ENCODE data around the gene MTARC1.

MTARC1 gene

DNA sequence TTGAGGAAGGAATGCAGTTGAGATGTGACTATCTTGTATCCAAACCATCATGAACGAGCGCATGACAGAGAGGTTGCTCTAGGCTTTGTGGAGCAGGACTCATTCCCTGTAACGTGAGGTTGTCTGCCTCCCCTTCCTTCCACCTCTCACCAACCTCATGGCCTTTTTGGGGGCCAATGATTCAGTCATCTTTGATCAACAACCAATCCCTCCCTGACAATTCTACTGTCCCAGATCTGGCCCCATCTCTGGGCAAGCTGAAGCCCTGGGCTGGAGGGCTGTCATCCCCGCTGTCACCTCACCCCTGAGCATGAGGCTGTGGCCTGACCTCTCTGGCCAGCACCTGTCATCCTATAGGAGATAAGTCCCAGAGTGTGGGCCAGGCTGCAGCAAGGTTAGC lies 19.7 kb downstream of the MTARC1 start:
- no peak for DNase-seq (ENCODE audit: low read depth)

DNA sequence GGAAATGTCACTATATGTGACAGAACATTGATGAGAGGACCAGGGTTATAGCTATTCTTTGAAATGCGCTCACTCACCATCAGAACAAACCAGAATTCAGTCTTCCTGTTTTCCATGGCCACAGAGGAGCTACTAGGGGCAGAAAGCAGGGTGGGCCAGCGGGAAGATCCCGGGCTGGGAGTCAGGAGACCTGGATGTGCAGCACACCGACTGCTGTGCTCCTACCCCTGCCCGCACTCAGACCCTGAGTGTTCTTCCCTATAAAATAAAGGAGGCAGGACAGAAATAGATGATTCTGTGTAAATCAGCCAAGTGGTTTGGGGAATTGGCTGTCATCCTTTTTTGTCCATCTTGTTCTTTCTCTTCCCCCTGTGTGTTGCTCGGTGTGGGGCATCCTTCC lies 21.0 kb downstream of the MTARC1 start:
- no peak for DNase-seq (ENCODE audit: low read depth)

DNA sequence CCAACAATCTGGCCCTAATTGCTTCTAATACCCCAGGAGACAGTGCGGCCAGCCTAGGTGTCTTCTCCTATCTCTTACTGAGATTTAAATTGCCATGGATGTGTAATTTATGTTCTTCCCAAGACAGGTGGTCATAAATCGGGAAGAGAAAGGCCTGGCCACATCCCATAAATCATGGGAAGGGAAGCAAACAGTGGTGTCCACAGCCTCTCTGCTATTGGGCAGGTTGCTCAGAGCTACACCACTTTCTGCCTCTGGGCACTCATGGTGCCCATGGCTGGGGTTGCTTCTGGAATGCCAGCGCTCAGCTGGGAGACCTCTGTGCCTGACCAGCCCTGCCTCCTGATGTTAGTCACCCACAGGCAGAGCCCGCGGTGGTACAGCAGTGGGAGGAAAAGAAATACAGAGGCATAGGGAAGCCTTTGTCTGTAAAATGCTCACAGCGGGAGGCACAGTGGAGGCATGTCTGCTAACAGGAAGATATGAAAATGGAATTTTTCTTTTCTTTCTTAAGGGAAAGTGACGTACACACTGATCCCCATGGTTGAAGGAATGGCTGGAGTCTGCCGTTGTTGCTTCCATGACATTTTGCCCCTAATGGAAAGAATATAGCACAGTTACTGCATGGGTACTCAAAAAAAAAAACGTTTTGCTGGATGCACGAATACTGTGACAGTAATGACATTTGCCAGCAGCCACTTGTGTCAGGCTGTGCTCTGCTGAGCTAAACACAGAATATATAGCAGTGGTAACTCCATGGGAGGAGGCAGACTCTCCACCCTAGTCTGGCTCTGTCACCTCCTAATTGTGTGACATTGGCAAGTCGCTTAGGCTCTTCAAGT lies 21.9 kb downstream of the MTARC1 start:
- DNase-seq (ENCODE audit: low read depth), result no peak

DNA sequence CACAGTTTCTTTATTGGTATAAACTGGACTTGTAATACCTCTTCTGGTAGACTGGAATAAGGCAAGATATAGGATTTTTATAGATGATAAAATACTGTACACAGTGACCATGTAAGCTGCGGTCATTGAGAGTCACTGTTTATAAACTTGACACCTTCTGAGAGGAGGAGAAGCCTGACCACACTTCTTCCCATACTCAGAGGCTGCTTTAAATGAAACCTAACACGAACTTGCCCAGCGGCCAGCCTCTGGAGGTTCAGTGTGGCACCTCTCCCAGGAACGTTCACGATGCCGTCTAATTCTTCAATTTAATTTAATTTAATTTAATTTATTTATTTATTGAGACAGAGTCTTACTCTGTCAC lies 22.5 kb downstream of the MTARC1 start:
- no peak for DNase-seq (ENCODE audit: low read depth)

DNA sequence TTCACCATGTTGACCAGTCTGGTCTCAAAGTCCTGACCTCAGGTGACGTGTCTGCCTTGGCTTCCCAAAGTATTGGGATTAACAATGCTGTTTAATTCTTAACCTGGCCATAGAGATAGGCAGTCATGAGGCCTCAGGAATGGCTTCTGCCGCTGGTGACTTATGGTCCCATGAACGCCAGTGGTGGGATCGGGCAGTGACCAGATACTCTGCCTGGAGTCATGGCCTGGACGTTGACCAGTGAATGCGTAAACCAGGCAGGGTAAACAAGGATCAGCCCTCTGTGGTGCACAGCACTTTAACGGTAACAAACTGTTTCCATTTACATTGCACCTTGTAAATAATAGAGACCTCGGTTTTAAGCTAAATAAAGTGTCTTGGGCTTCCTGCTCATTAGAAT lies 23.0 kb downstream of the MTARC1 start:
- no peak for DNase-seq (ENCODE audit: low read depth)

DNA sequence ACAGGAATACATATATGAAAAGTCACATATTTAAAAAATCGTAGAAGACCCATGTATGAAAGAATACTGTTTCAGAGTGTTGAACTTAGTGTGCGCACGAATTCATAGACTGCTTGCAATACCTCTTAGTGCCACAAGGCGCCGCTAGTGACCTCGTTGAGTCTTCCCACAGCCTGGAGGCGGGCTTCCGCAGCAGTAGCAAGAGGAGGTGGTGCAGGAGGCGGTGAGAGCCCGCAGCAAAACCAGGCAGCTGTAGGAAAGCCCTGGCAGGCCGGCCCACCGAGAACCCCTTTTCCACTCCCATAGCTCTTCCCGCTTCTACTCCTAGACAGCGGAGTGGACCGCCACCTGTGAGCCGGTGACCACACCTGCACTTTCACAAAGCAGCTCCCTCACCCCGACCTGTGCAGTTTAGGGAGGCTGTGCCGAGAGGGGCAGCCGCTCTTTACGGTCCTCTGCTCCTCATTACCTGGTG lies 23.5 kb downstream of the MTARC1 start:
- peak; percentile 83 for DNase-seq (ENCODE audit: low read depth)

DNA sequence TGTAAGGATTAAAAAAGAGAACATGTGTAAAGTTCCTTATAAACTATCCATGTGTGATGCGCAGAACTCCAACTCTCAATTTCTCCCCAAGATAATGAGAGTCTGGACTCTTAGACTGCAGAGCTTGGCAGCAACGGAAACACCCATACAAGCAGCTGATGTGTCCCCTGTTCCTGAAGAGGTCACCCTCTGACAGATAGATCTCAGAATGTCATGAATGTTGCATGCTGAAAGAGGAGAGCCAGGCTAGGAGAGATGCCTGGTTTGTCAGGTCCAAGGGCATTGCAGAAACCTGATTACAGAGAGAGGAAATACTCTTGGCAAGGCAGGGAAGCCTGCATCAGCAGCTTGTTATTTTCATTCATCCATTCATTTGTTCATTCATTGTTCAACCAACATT lies 24.2 kb downstream of the MTARC1 start:
- no peak for DNase-seq (ENCODE audit: low read depth)

DNA sequence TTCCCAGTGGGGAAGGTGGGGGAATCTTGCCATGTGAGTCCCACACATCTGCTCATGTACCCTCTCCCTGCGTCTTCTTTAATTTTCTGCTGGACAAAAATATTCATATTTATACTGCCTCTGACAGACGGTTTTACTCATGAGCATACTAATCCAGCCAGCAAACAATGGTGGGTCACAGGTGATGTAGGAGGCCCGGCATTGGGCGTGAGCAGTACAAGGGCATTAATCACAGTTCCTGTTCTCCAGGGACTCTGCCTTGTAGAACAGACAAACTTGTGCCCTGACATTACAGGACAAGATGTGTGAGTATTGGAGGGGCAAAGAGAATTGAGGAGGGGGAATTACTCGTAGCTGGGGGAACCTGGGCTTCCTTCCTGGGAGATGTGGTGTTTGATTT lies 25.0 kb downstream of the MTARC1 start:
- no peak for DNase-seq (ENCODE audit: low read depth)

DNA sequence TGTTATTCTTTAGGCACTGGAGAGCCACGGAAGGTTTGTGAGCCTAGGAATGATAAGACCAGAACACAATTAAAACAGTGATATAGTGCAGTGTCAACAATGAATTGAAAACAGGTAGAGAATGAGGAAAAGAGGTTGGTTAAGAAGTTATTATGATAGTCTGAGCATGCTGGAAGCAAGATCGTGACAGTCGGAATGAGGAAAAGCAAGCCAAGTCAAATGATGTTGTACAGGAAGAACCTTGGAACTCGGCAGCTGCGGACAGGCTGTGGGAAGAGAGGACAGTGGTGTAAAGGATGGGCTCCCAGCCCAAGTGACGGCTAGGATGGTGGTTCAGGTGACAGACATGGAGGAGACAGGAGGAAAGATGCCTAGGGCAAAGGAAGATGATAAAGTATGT lies 25.6 kb downstream of the MTARC1 start:
- DNase-seq (ENCODE audit: low read depth), result no peak

DNA sequence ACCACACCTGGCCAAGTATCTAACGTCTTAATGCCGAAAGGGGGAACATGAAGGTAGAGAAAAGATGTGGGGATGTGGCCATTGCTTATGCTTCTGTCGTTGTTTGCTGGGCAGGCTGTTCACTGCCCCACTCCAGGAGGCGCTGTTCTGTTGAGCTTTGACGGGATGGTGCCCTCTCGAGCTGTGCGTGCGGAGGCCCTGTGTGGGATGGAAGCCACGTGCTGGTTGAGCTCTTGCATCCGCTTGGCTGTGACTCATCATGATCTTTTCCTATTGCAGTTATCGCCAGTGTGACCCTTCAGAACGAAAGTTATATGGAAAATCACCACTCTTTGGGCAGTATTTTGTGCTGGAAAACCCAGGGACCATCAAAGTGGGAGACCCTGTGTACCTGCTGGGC lies 26.3 kb downstream of the MTARC1 start:
- DNase-seq (ENCODE audit: low read depth), result no peak

DNA sequence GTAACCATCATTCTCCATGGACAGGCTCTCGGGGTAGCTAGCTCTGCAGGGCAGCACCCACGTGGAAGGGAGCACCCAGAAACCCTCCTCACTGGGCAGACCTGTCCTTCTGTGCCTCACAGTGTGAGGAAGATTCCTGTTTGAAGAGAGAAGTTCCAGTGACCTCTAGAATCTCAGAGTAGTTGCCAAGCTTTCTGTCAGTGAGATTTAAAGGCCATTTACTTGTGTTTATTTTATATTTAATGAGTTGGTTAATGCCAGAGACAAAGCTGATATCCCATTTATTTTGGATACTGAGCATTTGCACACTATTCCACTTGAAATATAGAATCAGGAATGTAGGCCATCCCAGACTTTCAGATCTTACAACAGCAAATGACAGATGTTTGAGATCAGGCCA lies 28.7 kb downstream of the MTARC1 start:
- DNase-seq (ENCODE audit: low read depth), result no peak

DNA sequence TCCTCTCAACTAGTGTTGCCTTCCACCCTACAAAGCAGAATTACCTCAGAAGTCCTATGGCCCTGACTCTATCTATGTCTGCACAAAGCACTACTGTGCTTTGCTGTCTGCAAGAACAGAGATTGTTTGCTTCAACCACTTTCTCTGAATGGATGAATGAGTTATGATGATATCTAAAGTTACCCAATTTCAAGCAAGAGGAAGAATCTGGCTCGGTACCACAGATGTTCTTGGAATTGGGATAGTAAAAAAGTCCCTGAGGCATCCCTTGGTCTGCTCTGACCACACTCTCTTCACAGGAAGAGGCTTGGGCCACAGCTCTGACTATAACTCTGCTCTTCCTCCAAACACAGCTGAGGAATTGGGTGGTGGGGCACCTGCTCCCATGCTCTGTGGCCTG lies 31.2 kb downstream of the MTARC1 start:
- peak; percentile 93 for DNase-seq (ENCODE audit: low read depth)

DNA sequence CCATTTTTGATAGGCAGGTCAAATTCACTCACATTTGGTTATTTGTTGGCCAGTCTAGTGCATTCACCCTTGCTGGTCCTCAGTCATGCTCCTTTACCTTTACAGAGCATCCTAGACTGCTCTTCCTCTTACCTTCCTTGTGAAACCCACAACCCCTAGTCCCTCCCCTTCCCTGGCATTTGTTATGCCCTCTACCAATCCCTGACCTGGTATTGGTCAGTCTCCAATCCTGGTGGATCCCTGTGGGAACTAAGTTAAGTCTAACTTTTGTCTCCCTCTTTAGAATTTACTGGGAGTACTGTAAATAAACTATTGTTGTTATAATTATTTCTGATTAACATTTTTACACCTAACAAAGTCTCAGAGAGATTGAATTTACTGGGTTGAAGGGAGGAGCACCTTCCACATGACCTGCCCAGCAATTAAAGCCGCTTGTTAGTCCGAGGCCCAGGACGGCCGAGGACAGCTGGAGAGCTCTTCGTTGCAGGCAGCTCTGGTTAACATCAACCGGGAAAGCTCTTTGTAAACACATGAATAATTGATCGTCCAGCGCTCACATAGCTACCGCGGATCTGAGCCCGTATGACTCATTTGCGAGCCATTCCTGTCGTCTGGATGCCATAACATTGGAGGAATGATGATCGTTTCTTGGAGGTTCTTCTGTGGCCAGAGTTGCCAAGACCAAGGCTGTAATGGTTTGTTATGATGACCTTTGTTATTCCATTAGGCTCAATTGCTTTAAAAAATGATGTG lies 31.9 kb downstream of the MTARC1 start:
- peak; percentile 99 for DNase-seq (ENCODE audit: low read depth)

DNA sequence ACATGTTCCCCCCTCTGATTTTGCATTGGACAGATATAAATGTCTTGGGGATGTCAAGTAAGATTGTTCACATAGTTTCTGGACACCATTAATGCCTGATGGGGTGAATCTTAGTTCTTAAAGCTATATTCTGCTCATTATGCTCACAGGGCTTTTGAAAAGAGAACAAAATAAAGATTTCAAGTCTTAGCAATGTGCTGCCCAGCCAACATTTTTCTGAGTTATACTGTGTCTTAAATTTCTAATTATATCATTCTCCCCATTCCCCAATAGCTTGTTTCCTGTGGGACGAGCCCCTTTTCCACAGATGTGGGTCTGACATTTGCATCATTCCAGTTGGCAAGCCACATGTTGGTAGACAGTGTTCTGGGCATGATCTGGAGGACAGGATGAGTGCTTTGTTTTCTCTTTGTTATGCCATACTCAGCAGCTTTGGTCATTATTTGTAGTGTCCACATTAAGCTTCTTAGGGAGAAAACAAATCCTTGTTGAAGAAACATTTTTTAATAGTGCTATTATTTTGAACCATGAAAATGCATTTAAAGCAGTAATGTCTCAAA lies 32.8 kb downstream of the MTARC1 start:
- no peak for DNase-seq (ENCODE audit: low read depth)

DNA sequence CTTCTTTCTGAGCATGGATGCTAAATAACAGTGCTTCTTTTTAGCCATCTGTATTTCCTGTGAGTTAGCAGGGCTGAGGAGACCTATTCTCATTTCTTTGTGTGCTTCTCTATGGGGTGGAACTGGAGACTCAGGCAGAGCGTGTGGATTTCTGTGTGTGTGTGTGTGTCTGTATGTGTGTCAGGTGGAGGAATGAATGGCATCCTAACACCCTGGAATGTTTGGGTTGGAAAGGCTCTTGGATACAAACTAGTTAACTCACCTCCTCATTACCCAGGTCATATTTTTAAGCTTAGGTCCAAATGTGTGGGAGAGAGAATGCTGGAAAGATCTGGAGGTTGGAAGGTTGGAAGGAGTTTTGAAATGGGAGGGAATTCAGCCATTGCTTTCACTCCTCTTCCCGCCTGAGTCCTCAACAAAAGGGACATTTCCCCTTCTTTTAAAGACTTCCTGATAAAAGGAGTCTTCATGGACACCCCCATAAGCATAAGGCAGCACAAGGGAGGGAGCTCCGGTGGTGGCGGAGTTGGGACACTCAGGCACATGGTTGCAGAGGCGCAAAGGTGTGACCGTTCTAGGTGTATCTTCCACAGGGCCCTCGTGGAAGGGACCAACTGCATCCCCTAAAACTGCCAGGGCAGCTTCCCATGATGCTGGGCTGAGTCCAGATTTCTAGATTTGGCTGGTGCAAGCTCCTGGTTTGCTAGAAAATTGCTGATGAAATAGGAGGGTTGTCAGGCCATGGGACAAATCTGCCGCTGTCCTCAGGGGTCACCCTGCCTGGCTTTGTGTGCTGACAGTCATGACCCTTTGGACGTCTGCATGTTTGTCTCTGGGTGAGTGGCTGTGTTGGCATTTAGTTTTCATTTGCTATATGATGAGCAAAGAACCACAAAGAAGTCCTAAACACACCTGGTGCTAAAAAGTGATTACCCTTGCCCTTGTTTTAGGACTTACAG lies 37.6 kb downstream of the MTARC1 start:
- DNase-seq (ENCODE audit: low read depth), result peak; percentile 40

DNA sequence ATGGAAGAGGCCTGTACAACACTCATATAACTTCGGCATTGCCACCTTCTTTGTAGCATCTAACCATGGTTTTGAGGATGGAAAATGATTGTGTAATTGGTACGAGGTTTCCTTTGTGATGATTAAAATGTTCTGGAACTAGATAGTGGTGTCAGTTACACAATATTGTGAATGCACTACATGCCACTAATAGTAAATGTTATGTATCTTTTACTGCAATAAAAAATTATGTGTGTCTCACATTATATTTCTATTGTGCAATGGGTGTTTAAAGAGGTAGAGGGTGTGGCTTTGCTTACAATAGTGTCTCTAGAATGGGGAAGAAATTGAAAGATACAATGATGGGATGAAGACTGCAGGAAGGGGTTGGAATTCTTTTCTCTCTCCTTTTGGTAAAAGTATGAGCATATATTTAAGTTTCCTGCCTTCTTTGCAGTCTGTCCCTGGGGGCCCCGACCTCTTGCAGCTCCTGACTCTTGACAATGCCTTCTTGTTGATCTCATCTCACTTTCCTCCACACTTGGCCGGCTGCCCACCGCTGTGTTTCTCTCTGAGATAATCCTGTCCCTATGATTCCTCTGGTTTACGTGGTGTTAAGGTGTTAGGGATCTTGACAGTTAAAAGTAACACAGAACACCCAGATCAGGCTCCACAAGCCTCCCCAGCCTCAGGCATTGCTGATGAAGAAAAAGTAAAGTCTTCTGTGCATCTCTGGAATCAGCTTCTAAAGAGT lies 39.3 kb downstream of the MTARC1 start:
- DNase-seq (ENCODE audit: low read depth), result no peak

DNA sequence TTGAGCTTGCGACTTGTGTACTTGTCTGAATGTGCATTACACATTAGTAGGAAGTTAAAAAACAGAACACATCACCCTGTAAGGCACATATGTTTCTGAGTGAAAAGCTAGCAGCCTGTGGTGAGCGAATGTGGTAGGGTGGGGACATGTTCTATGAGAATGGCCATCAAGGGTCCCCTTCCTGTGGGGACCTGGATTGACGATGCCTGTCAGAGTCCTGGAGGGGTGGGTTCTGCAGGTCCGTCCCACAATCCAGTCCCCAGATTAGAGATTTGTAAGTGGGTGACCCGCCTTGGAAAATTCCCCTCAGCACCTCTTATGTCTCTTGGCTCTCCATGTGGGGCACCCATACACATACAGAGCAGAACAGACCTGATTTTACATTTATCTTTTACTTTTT lies 40.0 kb downstream of the MTARC1 start:
- DNase-seq (ENCODE audit: low read depth), result no peak

DNA sequence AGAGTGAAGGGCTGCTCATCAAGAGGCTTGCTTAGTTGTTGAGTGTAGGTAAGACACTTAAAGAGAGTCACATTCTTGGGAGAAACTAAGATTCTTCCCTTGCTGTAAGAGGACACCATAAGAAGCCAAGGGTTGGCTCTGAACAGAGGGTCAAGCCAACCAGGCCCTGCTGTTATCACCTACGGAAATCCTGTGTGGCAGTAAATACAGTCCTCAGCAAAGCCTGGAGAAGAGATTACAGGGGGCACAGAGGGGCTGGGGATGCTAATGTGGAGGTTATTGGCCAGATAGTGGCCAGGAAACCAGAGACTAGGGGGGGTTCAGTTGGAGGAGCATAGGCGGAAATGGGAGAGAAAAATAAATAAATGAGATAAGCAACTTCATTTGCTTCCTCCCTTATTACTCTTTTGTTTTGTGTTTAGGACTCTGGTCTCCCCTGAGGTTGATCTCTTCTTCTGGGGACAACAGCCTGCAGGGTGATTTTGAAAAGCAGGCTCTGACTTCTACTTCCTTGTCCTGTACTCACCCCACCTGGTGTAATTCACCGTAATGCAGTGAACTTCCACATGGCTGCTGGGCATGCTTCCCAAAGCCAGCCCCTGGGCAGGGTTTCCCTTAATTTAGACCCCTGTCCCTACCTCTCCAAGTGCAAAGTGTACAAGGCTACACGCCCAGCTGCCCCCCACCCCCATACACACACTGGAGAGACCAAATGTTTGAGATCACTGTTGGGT lies 40.9 kb downstream of the MTARC1 start:
- DNase-seq (ENCODE audit: low read depth), result no peak

DNA sequence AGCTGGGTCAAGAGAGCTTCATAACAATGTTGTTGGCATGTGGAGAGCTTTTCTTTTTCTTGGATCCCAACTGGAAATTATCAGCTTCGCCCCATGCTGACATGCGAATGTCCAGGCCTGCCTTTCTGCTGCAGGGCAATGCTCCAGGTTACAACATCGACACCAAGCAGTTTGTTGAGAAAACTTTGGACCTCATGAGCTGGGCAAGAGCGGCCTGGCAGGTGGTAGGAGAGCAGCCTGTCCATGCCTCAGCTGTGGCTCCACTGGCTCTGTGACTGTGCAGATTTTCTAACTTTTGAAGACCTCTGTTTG lies 41.4 kb downstream of the MTARC1 start:
- DNase-seq (ENCODE audit: low read depth), result no peak

DNA sequence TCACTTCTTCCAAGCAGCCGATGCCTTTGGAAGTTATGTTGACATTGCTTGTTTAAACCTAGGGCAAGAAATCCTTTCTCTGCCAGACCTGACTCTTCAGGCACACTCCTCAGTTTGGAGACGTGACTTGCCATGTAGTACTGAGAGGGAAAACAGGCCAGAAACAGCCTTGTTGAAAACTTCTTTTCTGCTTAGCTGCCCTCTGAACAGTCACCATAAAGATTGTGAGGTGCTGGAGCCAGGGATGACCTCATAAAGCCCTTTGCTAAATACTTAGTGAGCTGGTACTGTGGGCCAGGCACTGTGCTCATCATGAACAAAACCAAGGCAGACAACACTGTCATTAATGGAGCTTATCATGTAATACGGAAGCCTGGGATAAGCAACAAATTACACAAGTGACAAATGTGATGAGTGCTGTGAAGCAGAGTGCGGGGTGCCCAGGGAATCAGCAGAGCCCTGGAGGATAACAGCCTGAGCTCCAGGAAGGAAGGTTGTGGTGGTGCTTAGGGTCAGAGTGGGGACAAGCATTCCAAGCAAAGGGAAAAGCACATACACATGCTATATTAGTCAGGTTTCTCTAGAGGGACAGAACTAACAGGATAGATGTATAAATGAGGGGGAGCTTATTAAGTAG lies 42.4 kb downstream of the MTARC1 start:
- DNase-seq (ENCODE audit: low read depth), result peak; percentile 26
